Activated CD8-positive, alpha-beta T cell treated with anti-CD3 and anti-CD28 coated beads, Interleukin-2, amount 10 ng/mL, durations not matched to agents 7 days and 5 days (primary cell): ENCODE measurements around the gene ZFYVE21. TPM values are rescaled to one million over a fixed set of nuclear protein-coding genes. Genes with fewer than 3 reads are reported as not detected.
"Not testable (repeated sequence)": the region's sequence is repeated elsewhere in the genome, so short reads cannot be mapped to it uniquely, and the experiment has no call there.

ENCODE experiments used
- ATAC-seq: fragments of 150-1000 bp; cut with Tn5 transposase; one replicate; pipeline ENCODE4 v1.10.0; 2021; ENCODE audit warnings: moderate library complexity
- CTCF ChIA-PET: fragments of 350-600 bp; sonication (Branson Sonifier 250); formaldehyde crosslinking; loops from one replicate; lab custom pipeline; 2021; ENCODE audit warnings: antibody characterized with exemption; lab: Charles Lee
- POLR2A ChIA-PET: fragments of 350-600 bp; sonication (Branson Sonifier 250); formaldehyde crosslinking; loops from one replicate; lab custom pipeline; 2021; ENCODE audit warnings: antibody characterized with exemption; lab: Charles Lee
- DNase-seq: peaks from one replicate; pipeline ENCODE4 v3.0.0-alpha.2; 2020
- H3K27ac Mint-ChIP-seq: one replicate; pipeline ENCODE4 v1.8.0; 2021; ENCODE audit warnings: mild to moderate bottlenecking, mixed read lengths
- H3K27me3 Mint-ChIP-seq: one replicate; pipeline ENCODE4 v1.8.0; 2021; ENCODE audit warnings: low read depth, mixed read lengths
- H3K36me3 Mint-ChIP-seq: one replicate; pipeline ENCODE4 v1.8.0; 2021; ENCODE audit warnings: low read depth, mixed read lengths
- H3K4me1 Mint-ChIP-seq: one replicate; pipeline ENCODE4 v1.8.0; 2021; ENCODE audit warnings: low read depth, mixed read lengths
- H3K4me3 Mint-ChIP-seq: one replicate; pipeline ENCODE4 v1.8.0; 2021; ENCODE audit warnings: mild to moderate bottlenecking, mixed read lengths
- H3K9me3 Mint-ChIP-seq: one replicate; pipeline ENCODE4 v1.8.0; 2022; ENCODE audit warnings: mixed read lengths; ENCODE audit not compliant: insufficient read depth
- total RNA-seq, 2 experiments: library from RNA; stranded (reverse); gene quantifications; one replicate each; pipeline ENCODE4 v1.2.3, GENCODE V29; 2021

The ZFYVE21 gene
- total RNA-seq, 2 experiments from 2014 or later, result 16.7 to 17.4 TPM

- Mint-ChIP-seq H3K27ac (no peak overlapping the region), H3K27me3 (no peaks in the 10 kb centered on the region), H3K36me3 (peaks cover 6% of the 10 kb centered on the region), H3K4me3 (no peak overlapping the region), H3K4me1 (no peaks in the 10 kb centered on the region), H3K9me3 (no peaks in the 10 kb centered on the region)
- ChIA-PET POLR2A (interaction anchor here (0.6 kb wide), 1 partner anchor 69 kb away, joined by 4 read pairs; no protein-coding TSS in a partner anchor), CTCF (no interaction called here)
- no peak for DNase-seq
- no peak for ATAC-seq
Observed at GRCh38 chr14:103770500-103770899, 54.9 kb downstream of the ZFYVE21 start.

- CTCF ChIA-PET, result no interaction called here
- Mint-ChIP-seq H3K36me3 (peaks cover 6% of the 10 kb centered on the region), H3K4me3 (no peak overlapping the region), H3K4me1 (no peaks in the 10 kb centered on the region), H3K27ac (no peak overlapping the region), H3K9me3 (no peaks in the 10 kb centered on the region), H3K27me3 (no peaks in the 10 kb centered on the region)
- POLR2A ChIA-PET, result interaction anchor here (0.6 kb wide), 1 partner anchor 69 kb away, joined by 4 read pairs; no protein-coding TSS in a partner anchor
- no peak for ATAC-seq
- DNase-seq, result no peak
Observed at GRCh38 chr14:103770902-103771301, 55.3 kb downstream of the ZFYVE21 start.

- H3K27me3 Mint-ChIP-seq, result no peaks in the 10 kb centered on the region
- ATAC-seq (no peak), DNase-seq (no peak)
- ChIA-PET CTCF (no interaction called here), POLR2A (no interaction called here)
- H3K27ac Mint-ChIP-seq, result no peak overlapping the region
- no peaks in the 10 kb centered on the region for H3K4me1 Mint-ChIP-seq
- peaks cover 6% of the 10 kb centered on the region for H3K36me3 Mint-ChIP-seq
- no peaks in the 10 kb centered on the region for H3K9me3 Mint-ChIP-seq
- H3K4me3 Mint-ChIP-seq, result no peak overlapping the region
Observed at GRCh38 chr14:103772078-103772712, 56.6 kb downstream of the ZFYVE21 start.

- H3K4me1 Mint-ChIP-seq, result no peaks in the 10 kb centered on the region
- DNase-seq (no peak), ATAC-seq (no peak)
- H3K4me3 Mint-ChIP-seq, result no peak overlapping the region
- ChIA-PET POLR2A (no interaction called here), CTCF (no interaction called here)
- H3K27ac Mint-ChIP-seq, result no peak overlapping the region
- no peaks in the 10 kb centered on the region for H3K9me3 Mint-ChIP-seq
- H3K36me3 Mint-ChIP-seq, result peaks cover 6% of the 10 kb centered on the region
- H3K27me3 Mint-ChIP-seq, result no peaks in the 10 kb centered on the region
Observed at GRCh38 chr14:103773521-103773920, 57.9 kb downstream of the ZFYVE21 start.

- Mint-ChIP-seq H3K27ac (no peak overlapping the region), H3K4me1 (no peaks in the 10 kb centered on the region), H3K27me3 (no peaks in the 10 kb centered on the region), H3K9me3 (no peaks in the 10 kb centered on the region), H3K36me3 (peaks cover 6% of the 10 kb centered on the region), H3K4me3 (no peak overlapping the region)
- ChIA-PET CTCF (no interaction called here), POLR2A (no interaction called here)
- ATAC-seq (no peak), DNase-seq (no peak)
Observed at GRCh38 chr14:103775506-103775905, 59.9 kb downstream of the ZFYVE21 start.

- H3K4me1 Mint-ChIP-seq, H3K36me3 Mint-ChIP-seq, H3K27me3 Mint-ChIP-seq, H3K9me3 Mint-ChIP-seq, CTCF ChIA-PET, ATAC-seq, DNase-seq, H3K27ac Mint-ChIP-seq, H3K4me3 Mint-ChIP-seq, POLR2A ChIA-PET: not testable (repeated sequence)
Observed at GRCh38 chr14:103776319-103776718, 60.7 kb downstream of the ZFYVE21 start.

GRCh38 chr14:103782376-103782775, 66.8 kb downstream of the ZFYVE21 start:
- Mint-ChIP-seq H3K27me3 (no peaks in the 10 kb centered on the region), H3K36me3 (no peaks in the 10 kb centered on the region), H3K4me1 (no peaks in the 10 kb centered on the region), H3K9me3 (no peaks in the 10 kb centered on the region), H3K27ac (no peak overlapping the region), H3K4me3 (no peak overlapping the region)
- no peak for ATAC-seq
- CTCF ChIA-PET, result no interaction called here
- DNase-seq, result no peak
- POLR2A ChIA-PET, result no interaction called here

Other genes with a start within 250 kb of the ZFYVE21 start
- gene CKB, start 193.0 kb upstream of the ZFYVE21 start, total RNA-seq, result 1 to 10 TPM; 2.2 to 2.7 TPM
- 1 to 10 TPM; 8.5 to 8.8 TPM for gene TRMT61A, start 186.6 kb upstream of the ZFYVE21 start, total RNA-seq
- 10 to 100 TPM; 31.1 to 33.2 TPM for gene BAG5, start 153.2 kb upstream of the ZFYVE21 start, total RNA-seq
- 10 to 100 TPM; 28.3 to 34.3 TPM for gene COA8, start 152.8 kb upstream of the ZFYVE21 start, total RNA-seq
- 100 to 1,000 TPM; 137 to 140 TPM for gene KLC1, start 86.6 kb upstream of the ZFYVE21 start, total RNA-seq
- 10 to 100 TPM; 46.2 to 52.5 TPM for gene XRCC3, start 359 bp upstream of the ZFYVE21 start, total RNA-seq
- gene PPP1R13B, start 131.8 kb downstream of the ZFYVE21 start, total RNA-seq, result 10 to 100 TPM; 11.9 to 12.6 TPM
- 1 to 10 TPM; 1.3 to 2.7 TPM for gene TDRD9, start 212.6 kb downstream of the ZFYVE21 start, total RNA-seq
- gene RD3L, start 226.7 kb downstream of the ZFYVE21 start, total RNA-seq, result not detected